DMS114 treated with DMSO at 0.1 percent for 48 hours (cell line): ENCODE results near the gene APPL1.

ENCODE experiments used
- DNase-seq: peaks from one replicate; lab custom pipeline; 2025; ENCODE audit not compliant: unreplicated experiment; lab: John Stamatoyannopoulos, UW

The APPL1 gene

GRCh38 chr3:57227204-57227929, at the start of gene APPL1:
Gene APPL1, plus strand, starts transcription at chr3:57227729. Its CDS starts 155 bp downstream, at chr3:57227884.
- DNase-seq = peak; percentile 81

GRCh38 chr3:57179580-57180410, 47.7 kb upstream of the APPL1 start:
- DNase-seq = peak; percentile 28

- DNase-seq = no peak
Observed at GRCh38 chr3:57184526-57184925, 43.0 kb upstream of the APPL1 start.

- DNase-seq = no peak
Observed at GRCh38 chr3:57192028-57192427, 35.5 kb upstream of the APPL1 start.

GRCh38 chr3:57194641-57195040, 32.9 kb upstream of the APPL1 start:
- DNase-seq = no peak

- no peak for DNase-seq
Observed at GRCh38 chr3:57199895-57200297, 27.6 kb upstream of the APPL1 start, which contains the start of gene HESX1. Gene HESX1, minus strand, starts transcription at chr3:57199978. Its CDS starts 60 bp downstream, at chr3:57199918.

GRCh38 chr3:57206423-57206822, 21.1 kb upstream of the APPL1 start:
- DNase-seq = no peak

- peak; percentile 37 for DNase-seq
Observed at GRCh38 chr3:57221883-57222282, 5.6 kb upstream of the APPL1 start.

GRCh38 chr3:57224856-57225255, 2.7 kb upstream of the APPL1 start:
- DNase-seq = no peak

- no peak for DNase-seq
Observed at GRCh38 chr3:57226176-57226575, 1.4 kb upstream of the APPL1 start.

GRCh38 chr3:57227930-57228751, 612 bp downstream of the APPL1 start:
- no peak for DNase-seq

GRCh38 chr3:57230006-57230405, 2.5 kb downstream of the APPL1 start:
- DNase-seq = no peak

GRCh38 chr3:57233799-57234198, 6.3 kb downstream of the APPL1 start:
- no peak for DNase-seq

- DNase-seq = no peak
Observed at GRCh38 chr3:57234613-57235575, 7.4 kb downstream of the APPL1 start.

GRCh38 chr3:57244946-57245345, 17.4 kb downstream of the APPL1 start:
- DNase-seq = no peak

- no peak for DNase-seq
Observed at GRCh38 chr3:57252404-57252803, 24.9 kb downstream of the APPL1 start.

- DNase-seq = no peak
Observed at GRCh38 chr3:57256844-57257243, 29.3 kb downstream of the APPL1 start.

GRCh38 chr3:57257678-57258077, 30.1 kb downstream of the APPL1 start:
- no peak for DNase-seq

- no peak for DNase-seq
Observed at GRCh38 chr3:57261119-57261518, 33.6 kb downstream of the APPL1 start.

- DNase-seq = no peak
Observed at GRCh38 chr3:57261929-57262328, 34.4 kb downstream of the APPL1 start.
